ENCODE data around the gene COL25A1.

DNA sequence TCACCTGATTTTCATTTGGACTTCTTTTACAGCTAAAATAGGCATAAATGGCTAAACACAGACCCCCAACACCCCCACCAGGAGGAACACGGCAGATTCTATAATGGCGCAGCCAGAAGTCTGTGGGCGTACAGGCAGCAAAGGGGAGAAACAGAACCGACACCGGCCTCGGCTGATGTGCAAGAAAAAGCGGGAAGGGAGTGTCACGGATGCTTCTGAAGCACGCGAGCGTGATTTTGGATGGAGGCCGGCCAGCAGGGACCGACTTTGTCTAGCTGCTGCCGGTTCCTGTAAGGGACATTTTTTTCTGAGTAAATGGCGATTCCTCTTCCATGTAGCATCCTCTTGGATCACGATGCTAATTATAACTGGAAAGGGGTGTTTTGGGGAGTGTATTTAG lies 514.7 kb downstream of the COL25A1 start:
- TF ChIP-seq POLR2A (IDR thresholded peaks at IDR 0.05; ENCODE audit: low read depth, low read length), result no peak
- TF ChIP-seq, protein P1, sequence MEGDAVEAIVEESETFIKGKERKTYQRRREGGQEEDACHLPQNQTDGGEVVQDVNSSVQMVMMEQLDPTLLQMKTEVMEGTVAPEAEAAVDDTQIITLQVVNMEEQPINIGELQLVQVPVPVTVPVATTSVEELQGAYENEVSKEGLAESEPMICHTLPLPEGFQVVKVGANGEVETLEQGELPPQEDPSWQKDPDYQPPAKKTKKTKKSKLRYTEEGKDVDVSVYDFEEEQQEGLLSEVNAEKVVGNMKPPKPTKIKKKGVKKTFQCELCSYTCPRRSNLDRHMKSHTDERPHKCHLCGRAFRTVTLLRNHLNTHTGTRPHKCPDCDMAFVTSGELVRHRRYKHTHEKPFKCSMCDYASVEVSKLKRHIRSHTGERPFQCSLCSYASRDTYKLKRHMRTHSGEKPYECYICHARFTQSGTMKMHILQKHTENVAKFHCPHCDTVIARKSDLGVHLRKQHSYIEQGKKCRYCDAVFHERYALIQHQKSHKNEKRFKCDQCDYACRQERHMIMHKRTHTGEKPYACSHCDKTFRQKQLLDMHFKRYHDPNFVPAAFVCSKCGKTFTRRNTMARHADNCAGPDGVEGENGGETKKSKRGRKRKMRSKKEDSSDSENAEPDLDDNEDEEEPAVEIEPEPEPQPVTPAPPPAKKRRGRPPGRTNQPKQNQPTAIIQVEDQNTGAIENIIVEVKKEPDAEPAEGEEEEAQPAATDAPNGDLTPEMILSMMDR (IDR thresholded peaks at IDR 0.05; ENCODE audit: extremely low read depth in 1 of 2, insufficient read depth in 1 of 2, low read depth in 1 of 2, low read length in 2 of 2), result no peak
- no peak for TF ChIP-seq POLR2AphosphoS5 (IDR thresholded peaks at IDR 0.05; ENCODE audit: insufficient read depth, low read depth, low read length)
- TF ChIP-seq EZH2 (IDR thresholded peaks at IDR 0.05; ENCODE audit: borderline replicate concordance, low read depth, low read length, severe bottlenecking), result no peak
- TF ChIP-seq MYC (IDR thresholded peaks at IDR 0.05; ENCODE audit: low read depth, low read length), result no peak
- TF ChIP-seq, protein P2, sequence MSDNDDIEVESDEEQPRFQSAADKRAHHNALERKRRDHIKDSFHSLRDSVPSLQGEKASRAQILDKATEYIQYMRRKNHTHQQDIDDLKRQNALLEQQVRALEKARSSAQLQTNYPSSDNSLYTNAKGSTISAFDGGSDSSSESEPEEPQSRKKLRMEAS (IDR thresholded peaks at IDR 0.05; ENCODE audit: insufficient read depth, insufficient read length), result no peak
